GM21526 (cell line): Measurements from ENCODE around the gene ZNF385C.
A peak's percentile ranks its signal among the peaks of the same experiment; 100 is the strongest.

Source experiments
- ATAC-seq: cut with Tn5 transposase; IDR thresholded peaks from one replicate; pipeline ENCODE4 v1.9.1; 2021; ENCODE audit warnings: moderate library complexity; ENCODE audit not compliant: unreplicated experiment, low FRiP score

Gene ZNF385C

GRCh38 chr17:42125565-42125964 lies 27.3 kb upstream of the ZNF385C start:
- no peak for ATAC-seq

- ATAC-seq, result no peak
Observed at GRCh38 chr17:42124256-42124655, 26.0 kb upstream of the ZNF385C start.

GRCh38 chr17:42122371-42123303 lies 24.4 kb upstream of the ZNF385C start, which contains the start of gene HSPB9:
Gene HSPB9, plus strand, starts transcription at chr17:42122804. Its CDS starts 47 bp downstream, at chr17:42122851.
- no peak for ATAC-seq

GRCh38 chr17:42120770-42121769 lies 22.8 kb upstream of the ZNF385C start, which contains the start of gene KAT2A:
Gene KAT2A, minus strand, starts transcription at chr17:42121367. Its CDS starts 63 bp downstream, at chr17:42121304.
- no peak for ATAC-seq

GRCh38 chr17:42120161-42120769 lies 22.0 kb upstream of the ZNF385C start:
- ATAC-seq, result no peak

- no peak for ATAC-seq
Observed at GRCh38 chr17:42119301-42119700, 21.0 kb upstream of the ZNF385C start.

- no peak for ATAC-seq
Observed at GRCh38 chr17:42118545-42118944, 20.3 kb upstream of the ZNF385C start.

- no peak for ATAC-seq
Observed at GRCh38 chr17:42118126-42118510, 19.8 kb upstream of the ZNF385C start.

GRCh38 chr17:42117397-42118125 lies 19.3 kb upstream of the ZNF385C start:
- no peak for ATAC-seq

GRCh38 chr17:42116705-42117396 lies 18.6 kb upstream of the ZNF385C start:
- no peak for ATAC-seq

- ATAC-seq, result no peak
Observed at GRCh38 chr17:42114118-42114517, 15.8 kb upstream of the ZNF385C start.

GRCh38 chr17:42113293-42114069 lies 15.2 kb upstream of the ZNF385C start:
- no peak for ATAC-seq

GRCh38 chr17:42112552-42113176 lies 14.4 kb upstream of the ZNF385C start, which contains the start of gene DHX58:
Gene DHX58, minus strand, starts transcription at chr17:42112714. Its CDS starts 822 bp downstream, at chr17:42111892.
- peak; percentile 53 for ATAC-seq

- no peak for ATAC-seq
Observed at GRCh38 chr17:42111871-42112551, 13.7 kb upstream of the ZNF385C start.

- no peak for ATAC-seq
Observed at GRCh38 chr17:42111265-42111636, 13.0 kb upstream of the ZNF385C start.

GRCh38 chr17:42110301-42111264 lies 12.3 kb upstream of the ZNF385C start:
- ATAC-seq, result no peak
